H9 (cell line): Measurements from ENCODE around the gene LIN28B. TPM values are rescaled to one million over a fixed set of nuclear protein-coding genes. Genes with fewer than 3 reads are reported as not detected.
A peak's percentile ranks its signal among the peaks of the same experiment; 100 is the strongest.

Source experiments
- DNase-seq: peaks from one replicate; pipeline ENCODE4 v3.0.0-alpha.2; 2017
- H2AFZ ChIP-seq: one replicate; pipeline ENCODE4 v1.6.1; 2013; ENCODE audit warnings: mild to moderate bottlenecking, low read length, control low read depth, moderate library complexity
- H2AK5ac ChIP-seq: 2 replicates; pipeline ENCODE4 v1.6.1; 2013; ENCODE audit warnings: low read length, control low read depth, mixed read lengths; ENCODE audit not compliant: insufficient read length
- H2BK120ac ChIP-seq: one replicate; pipeline ENCODE4 v1.6.1; 2013; ENCODE audit warnings: low read depth, mild to moderate bottlenecking, low read length, control low read depth, inconsistent platforms; ENCODE audit not compliant: poor library complexity, severe bottlenecking
- H2BK12ac ChIP-seq: 2 replicates; pipeline ENCODE4 v1.6.1; 2013; ENCODE audit warnings: low read length, control low read depth, mixed read lengths, low read depth; ENCODE audit not compliant: insufficient read length
- H2BK15ac ChIP-seq: 2 replicates; pipeline ENCODE4 v1.6.1; 2013; ENCODE audit warnings: low read depth, low read length, control low read depth
- H2BK20ac ChIP-seq: one replicate; pipeline ENCODE4 v1.6.1; 2013; ENCODE audit warnings: low read depth, mild to moderate bottlenecking, low read length, control low read depth, inconsistent platforms; ENCODE audit not compliant: poor library complexity, severe bottlenecking
- H2BK5ac ChIP-seq: 2 replicates; pipeline ENCODE4 v1.6.1; 2013; ENCODE audit warnings: low read length, control low read depth, mixed read lengths; ENCODE audit not compliant: insufficient read length
- H3K14ac ChIP-seq: 2 replicates; pipeline ENCODE4 v1.6.1; 2013; ENCODE audit warnings: low read length, control low read depth; ENCODE audit not compliant: insufficient read depth
- H3K18ac ChIP-seq: 2 replicates; pipeline ENCODE4 v1.6.1; 2013; ENCODE audit warnings: low read depth, mild to moderate bottlenecking, mixed read lengths, low read length, control low read depth; ENCODE audit not compliant: insufficient read length
- H3K23ac ChIP-seq: 2 replicates; pipeline ENCODE4 v1.6.1; 2013; ENCODE audit warnings: low read length, control low read depth, mixed read lengths, low read depth; ENCODE audit not compliant: insufficient read length
- H3K23me2 ChIP-seq: 2 replicates; pipeline ENCODE4 v1.6.1; 2013; ENCODE audit warnings: low read depth, mild to moderate bottlenecking, mixed read lengths, low read length, control low read depth; ENCODE audit not compliant: insufficient read length, poor library complexity, severe bottlenecking
- H3K27ac ChIP-seq: 2 replicates; pipeline ENCODE4 v1.5.1; 2013; ENCODE audit warnings: low read length, control low read depth, mixed read lengths, low read depth; ENCODE audit not compliant: insufficient read length
- H3K27me3 ChIP-seq: 2 replicates; pipeline ENCODE4 v1.6.1; 2013; ENCODE audit warnings: low read length, control low read depth, inconsistent platforms; ENCODE audit not compliant: insufficient read depth
- H3K4ac ChIP-seq: 2 replicates; pipeline ENCODE4 v1.6.1; 2013; ENCODE audit warnings: low read depth, mild to moderate bottlenecking, control low read depth, inconsistent platforms, low read length, moderate library complexity
- H3K4me1 ChIP-seq: 2 replicates; pipeline ENCODE4 v1.6.1; 2013; ENCODE audit warnings: low read length, control low read depth, inconsistent platforms; ENCODE audit not compliant: insufficient read depth
- H3K4me2 ChIP-seq: 2 replicates; pipeline ENCODE4 v1.6.1; 2013; ENCODE audit warnings: low read length, control low read depth, mixed read lengths; ENCODE audit not compliant: insufficient read length, insufficient read depth
- H3K56ac ChIP-seq: 2 replicates; pipeline ENCODE4 v1.6.1; 2013; ENCODE audit warnings: low read depth, mild to moderate bottlenecking, mixed read lengths, low read length, control low read depth; ENCODE audit not compliant: insufficient read length
- H3K79me1 ChIP-seq: 2 replicates; pipeline ENCODE4 v1.6.1; 2013; ENCODE audit warnings: low read depth, mild to moderate bottlenecking, moderate library complexity, low read length, control low read depth, inconsistent platforms; ENCODE audit not compliant: insufficient read depth, poor library complexity, severe bottlenecking
- H3K79me2 ChIP-seq: 2 replicates; pipeline ENCODE4 v1.6.1; 2013; ENCODE audit warnings: low read length, control low read depth, inconsistent platforms; ENCODE audit not compliant: insufficient read depth
- H3K9ac ChIP-seq: 2 replicates; pipeline ENCODE4 v1.6.1; 2013; ENCODE audit warnings: low read length, control low read depth, mixed read lengths; ENCODE audit not compliant: insufficient read length; ENCODE audit errors: extremely low read depth
- H3K9me3 ChIP-seq: one replicate; pipeline ENCODE4 v1.6.1; 2013; ENCODE audit warnings: low read depth, low read length, inconsistent platforms; ENCODE audit not compliant: control insufficient read depth
- H3T11ph ChIP-seq: one replicate; pipeline ENCODE4 v1.6.1; 2013; ENCODE audit warnings: mild to moderate bottlenecking, low read length, control low read depth, inconsistent platforms
- H4K20me1 ChIP-seq: one replicate; pipeline ENCODE4 v1.6.1; 2013; ENCODE audit not compliant: control insufficient read depth, insufficient read length, insufficient read depth
- H4K5ac ChIP-seq: 2 replicates; pipeline ENCODE4 v1.6.1; 2013; ENCODE audit warnings: low read depth, mild to moderate bottlenecking, mixed read lengths, low read length, control low read depth; ENCODE audit not compliant: insufficient read length
- H4K8ac ChIP-seq: replicated peaks from 2 replicates; pipeline ENCODE4 v1.6.1; 2013; ENCODE audit warnings: low read length, control low read depth, mixed read lengths, low read depth; ENCODE audit not compliant: insufficient read length
- H4K91ac ChIP-seq: 2 replicates; pipeline ENCODE4 v1.6.1; 2013; ENCODE audit warnings: low read depth, mild to moderate bottlenecking, moderate library complexity, mixed read lengths, low read length, control low read depth; ENCODE audit not compliant: insufficient read length
- H3K27ac Mint-ChIP-seq, 3 experiments: 2 replicates in 2 of 3; 3 replicates in 1 of 3; pipeline ENCODE4 v1.8.0; 2020 to 2021; ENCODE audit warnings: mixed read lengths in 3 of 3, mild to moderate bottlenecking in 1 of 3, moderate library complexity in 1 of 3
- H3K27me3 Mint-ChIP-seq: 2 replicates; pipeline ENCODE4 v1.8.0; 2021; ENCODE audit warnings: low read depth, mild to moderate bottlenecking, moderate library complexity, mixed read lengths
- H3K36me3 Mint-ChIP-seq, 3 experiments: 2 replicates in 2 of 3; 3 replicates in 1 of 3; pipeline ENCODE4 v1.8.0; 2020 to 2021; ENCODE audit warnings: low read depth in 3 of 3, mixed read lengths in 3 of 3; ENCODE audit not compliant: insufficient read depth in 1 of 3
- H3K4me1 Mint-ChIP-seq, 2 experiments: 2 replicates each; pipeline ENCODE4 v1.8.0; 2020; ENCODE audit warnings: mixed read lengths in 2 of 2
- H3K4me3 Mint-ChIP-seq, 2 experiments: 2 replicates in 1 of 2; 3 replicates in 1 of 2; pipeline ENCODE4 v1.8.0; 2020 to 2021; ENCODE audit warnings: mild to moderate bottlenecking in 2 of 2, mixed read lengths in 2 of 2, moderate library complexity in 1 of 2
- H3K9me3 Mint-ChIP-seq, 2 experiments: 2 replicates in 1 of 2; 3 replicates in 1 of 2; pipeline ENCODE4 v1.8.0; 2020; ENCODE audit warnings: mild to moderate bottlenecking in 2 of 2, mixed read lengths in 2 of 2, moderate library complexity in 1 of 2
- CTCF ChIP-seq: fragments of 200-600 bp; sonication (generic); conservative IDR thresholded peaks from 3 replicates; pipeline ENCODE4 v1.8.0; 2021; ENCODE audit warnings: antibody characterized with exemption, mild to moderate bottlenecking
- WGBS: extraction: QIAGEN DNeasy Blood & Tissue Kit; methylation state at CpG from one replicate; pipeline ENCODE4 v1.1.7; 2013; ENCODE audit warnings: missing lambda C conversion rate, low lambda C conversion rate, mixed read lengths; ENCODE audit not compliant: insufficient read length; ENCODE audit errors: extremely low coverage; 5-methylcytosine and 5-hydroxymethylcytosine counted together
- total RNA-seq: library from RNA; stranded (reverse); gene quantifications from 2 replicates; pipeline ENCODE4 v1.2.1, GENCODE V29; 2021

LIN28B gene
- total RNA-seq, 1 experiment from 2014 or later: 110 TPM

- WGBS: no CpG with 5 or more reads among the region's 2 CpGs
- no peak overlapping the region for H3K4me3 Mint-ChIP-seq
Observed at GRCh38 chr6:105068407-105068806, 111.5 kb downstream of the LIN28B start.

More at GRCh38 chr6:105068407-105068806, 111.5 kb downstream of the LIN28B start:
- H2AK5ac ChIP-seq: no peak overlapping the region
- peaks cover 2% of the 10 kb centered on the region; the same call in 1 of the 2 replicates for H3K79me2 ChIP-seq
- no peaks in the 10 kb centered on the region for H3K9me3 ChIP-seq
- H4K20me1 ChIP-seq: no peaks in the 10 kb centered on the region
- Mint-ChIP-seq H3K4me1 (peaks cover 15 to 17% of the 10 kb centered on the region in 2 experiments), H3K27ac (peak overlapping the region in 1 of 3 experiments; percentile 63; a peak in 1 of 7 replicates), H3K36me3 (peaks cover 2 to 9% (median 8%) of the 10 kb centered on the region in 3 experiments; a peak in 5 of 7 replicates), H3K9me3 (no peaks in the 10 kb centered on the region), H3K27me3 (no peaks in the 10 kb centered on the region)
- no peak overlapping the region for H3K18ac ChIP-seq
- no peak overlapping the region for H2BK12ac ChIP-seq
- no peak overlapping the region for H2BK15ac ChIP-seq
- no peak overlapping the region for H4K5ac ChIP-seq
- H3K23ac ChIP-seq: no peak overlapping the region
- no peaks in the 10 kb centered on the region for H3K79me1 ChIP-seq
- no peak overlapping the region for H3K4ac ChIP-seq
- no peak overlapping the region for H2AFZ ChIP-seq
- H2BK120ac ChIP-seq: no peak overlapping the region
- H2BK5ac ChIP-seq: no peak overlapping the region
- no peak overlapping the region for H3K27ac ChIP-seq
- no peak overlapping the region for H3K9ac ChIP-seq
- H3T11ph ChIP-seq: no peak overlapping the region
- no peak for TF ChIP-seq CTCF
- no peak overlapping the region for H3K4me2 ChIP-seq
- no peaks in the 10 kb centered on the region for H3K23me2 ChIP-seq
- H3K27me3 ChIP-seq: no peaks in the 10 kb centered on the region
- DNase-seq: no peak
- H3K56ac ChIP-seq: no peak overlapping the region
- no peak overlapping the region for H3K14ac ChIP-seq
- H2BK20ac ChIP-seq: no peak overlapping the region
- H4K8ac ChIP-seq: no peak overlapping the region
- H3K4me1 ChIP-seq: no peaks in the 10 kb centered on the region
- H4K91ac ChIP-seq: no peak overlapping the region
